ENCODE data around the gene EDC3. TPM values are rescaled to one million over a fixed set of nuclear protein-coding genes. Genes with fewer than 3 reads are reported as not detected.
"Not testable (repeated sequence)": the region's sequence is repeated elsewhere in the genome, so short reads cannot be mapped to it uniquely, and the experiment has no call there.

EDC3 gene
- polyA plus RNA-seq, 4 donors: 37.5 to 43.0 (median 40.6) TPM

GRCh38 chr15:74653426-74654102 lies 42.3 kb downstream of the EDC3 start:
- DNase-seq (ENCODE audit: low read depth in 4 of 4, low spot score in 2 of 4): no peak

GRCh38 chr15:74651242-74651741 lies 44.5 kb downstream of the EDC3 start:
- no peak for DNase-seq (ENCODE audit: low read depth in 4 of 4, low spot score in 2 of 4)

DNA sequence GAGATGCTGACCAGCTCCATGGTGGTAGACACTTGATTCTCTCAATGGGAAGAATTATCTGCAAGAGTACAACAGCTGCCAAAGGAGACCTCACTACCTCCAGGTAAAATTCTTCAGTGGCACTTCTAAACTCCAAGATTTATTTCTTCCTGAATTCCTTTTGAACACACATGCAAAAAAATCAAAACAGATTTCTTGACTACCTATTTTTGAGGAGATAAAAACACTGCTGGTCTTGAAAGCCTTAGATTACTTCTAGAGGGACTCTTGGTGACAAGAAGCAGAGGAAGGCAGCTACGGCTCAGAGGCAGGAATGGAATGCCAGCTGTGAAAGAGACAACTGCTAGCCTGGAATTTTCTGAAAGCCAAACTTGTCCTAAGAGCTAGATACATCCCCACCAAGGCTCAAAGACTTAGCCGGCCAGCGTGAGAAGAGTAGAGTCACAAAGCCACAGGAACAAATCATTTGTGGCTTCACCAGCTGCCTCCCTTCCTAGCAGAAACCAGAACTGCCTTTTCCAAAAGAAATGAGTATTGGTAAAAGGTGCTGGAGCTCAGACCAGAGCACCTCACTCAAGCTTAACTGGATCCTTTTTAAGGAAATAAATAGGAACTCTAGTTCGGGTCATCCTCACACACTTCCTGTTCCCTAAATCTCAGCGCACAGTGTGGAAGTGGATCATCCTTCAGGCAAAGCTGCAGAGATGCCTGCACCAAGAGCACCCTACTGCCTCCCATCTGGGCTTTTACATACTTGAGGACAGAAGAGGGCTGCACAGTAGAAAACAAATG lies 47.6 kb downstream of the EDC3 start:
- no peak for DNase-seq (ENCODE audit: low read depth in 4 of 4, low spot score in 2 of 4)

DNA sequence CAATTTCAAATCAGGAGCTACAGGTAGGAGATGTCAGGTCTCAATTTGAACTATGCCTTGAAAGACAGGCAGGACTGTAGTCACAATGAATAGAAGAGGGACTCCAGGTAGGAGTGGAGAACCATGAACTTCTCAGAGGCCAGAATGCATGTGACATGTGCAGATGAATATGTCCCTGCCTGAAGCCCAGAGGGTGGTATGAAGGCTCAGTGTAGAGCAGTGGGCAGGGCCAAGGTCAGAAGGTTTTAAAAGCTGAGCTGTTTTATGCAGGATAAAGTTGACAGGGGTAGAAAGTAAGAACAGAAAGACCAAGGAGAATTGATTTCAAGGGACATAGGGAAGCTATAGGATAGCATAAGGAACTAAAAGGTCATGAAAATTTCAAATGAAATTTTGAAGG lies 49.3 kb downstream of the EDC3 start:
- no peak for DNase-seq (ENCODE audit: low read depth in 4 of 4, low spot score in 2 of 4)

DNA sequence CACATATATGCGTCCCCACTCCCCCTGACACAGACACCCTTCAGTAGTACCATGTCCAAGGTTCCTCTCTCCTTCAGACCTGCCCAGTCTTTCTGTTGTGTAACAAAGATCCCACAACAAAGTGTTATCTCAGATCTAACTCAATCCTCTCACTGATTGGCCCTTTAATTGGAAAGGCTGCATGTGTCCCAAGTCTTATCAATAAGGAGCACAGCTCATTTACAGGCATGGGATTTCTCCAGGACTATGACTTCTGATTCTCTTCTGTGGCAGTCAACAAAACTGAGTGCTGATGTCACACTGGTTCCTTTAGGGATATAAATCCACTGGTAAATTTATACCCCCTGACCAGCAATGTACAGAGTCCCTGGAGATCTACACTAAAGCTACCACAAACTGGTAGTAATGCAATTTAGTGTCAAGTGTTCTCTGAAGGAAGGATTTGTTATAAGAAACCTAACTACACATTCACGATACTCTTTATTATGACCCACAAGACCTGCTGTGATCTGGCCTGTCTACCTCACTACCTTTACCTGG lies 52.1 kb downstream of the EDC3 start:
- no peak for DNase-seq (ENCODE audit: low read depth in 4 of 4, low spot score in 2 of 4)

GRCh38 chr15:74642734-74643664 lies 52.8 kb downstream of the EDC3 start:
- no peak for DNase-seq (ENCODE audit: low read depth in 4 of 4, low spot score in 2 of 4)

GRCh38 chr15:74642348-74642733 lies 53.5 kb downstream of the EDC3 start:
- DNase-seq (ENCODE audit: low read depth in 4 of 4, low spot score in 2 of 4): peak in 1 of 4 donors; percentile 25

DNA sequence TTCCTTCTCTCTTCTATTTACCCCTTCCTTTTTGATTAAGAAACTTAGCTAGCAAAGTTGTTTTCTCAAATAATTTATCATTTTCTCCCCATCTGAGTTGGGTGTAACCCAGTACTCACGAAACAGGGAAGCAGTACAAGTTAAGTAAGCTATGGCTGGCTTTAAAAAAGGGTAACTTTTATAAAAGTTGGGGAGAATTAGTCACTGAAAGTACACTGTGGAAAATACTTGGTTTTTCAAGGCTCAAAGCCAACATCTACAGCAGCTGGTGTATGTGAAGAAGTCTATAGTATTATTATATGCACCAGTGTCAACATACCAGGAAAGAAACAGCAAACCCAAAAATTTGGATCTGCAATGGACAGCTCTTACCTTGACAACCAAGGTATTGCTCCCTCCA lies 54.7 kb downstream of the EDC3 start:
- no peak for DNase-seq (ENCODE audit: low read depth in 4 of 4, low spot score in 2 of 4)

- no peak for DNase-seq (ENCODE audit: low read depth in 4 of 4, low spot score in 2 of 4)
Measured at GRCh38 chr15:74636984-74637383, 58.8 kb downstream of the EDC3 start.

DNA sequence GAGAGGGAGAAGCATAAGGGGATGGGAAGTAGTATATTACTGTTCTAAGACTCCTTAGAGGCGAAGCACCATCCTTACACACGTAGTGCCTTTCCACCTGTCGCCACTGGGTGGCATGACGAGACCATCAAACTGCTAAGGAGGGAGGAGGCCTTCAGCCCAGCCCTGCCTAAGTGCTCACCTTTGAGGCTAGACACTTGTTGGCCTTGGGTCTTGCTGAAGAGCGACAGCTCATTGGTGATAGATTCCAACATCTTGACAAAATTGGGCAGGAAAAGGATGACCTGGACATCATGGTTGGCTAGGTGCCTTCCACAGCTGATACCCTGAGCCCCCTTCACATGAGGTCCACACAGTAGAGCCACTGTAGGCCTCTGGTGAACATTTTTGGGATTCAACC lies 60.6 kb downstream of the EDC3 start:
- no peak for DNase-seq (ENCODE audit: low read depth in 4 of 4, low spot score in 2 of 4)

DNA sequence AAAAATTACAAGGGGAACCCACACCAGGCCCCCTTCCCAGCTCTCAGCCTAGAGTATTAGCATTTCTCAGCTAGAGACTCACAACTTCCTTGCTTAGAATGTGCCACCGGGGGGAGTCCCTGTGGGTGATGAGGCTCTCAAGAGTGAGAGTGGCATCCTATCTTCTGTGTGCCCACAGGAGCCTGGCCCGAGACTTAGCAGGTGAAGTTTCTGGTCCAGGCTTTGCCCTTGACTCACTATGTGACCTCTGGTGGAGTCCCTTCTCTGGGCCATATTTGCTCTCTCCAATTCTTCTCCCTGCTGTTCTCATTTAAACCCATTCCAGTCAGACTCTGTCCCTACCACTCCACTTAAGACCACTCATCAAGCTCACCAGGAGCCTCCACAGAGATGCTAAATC lies 62.0 kb downstream of the EDC3 start:
- DNase-seq (ENCODE audit: low read depth in 4 of 4, low spot score in 2 of 4): no peak

DNA sequence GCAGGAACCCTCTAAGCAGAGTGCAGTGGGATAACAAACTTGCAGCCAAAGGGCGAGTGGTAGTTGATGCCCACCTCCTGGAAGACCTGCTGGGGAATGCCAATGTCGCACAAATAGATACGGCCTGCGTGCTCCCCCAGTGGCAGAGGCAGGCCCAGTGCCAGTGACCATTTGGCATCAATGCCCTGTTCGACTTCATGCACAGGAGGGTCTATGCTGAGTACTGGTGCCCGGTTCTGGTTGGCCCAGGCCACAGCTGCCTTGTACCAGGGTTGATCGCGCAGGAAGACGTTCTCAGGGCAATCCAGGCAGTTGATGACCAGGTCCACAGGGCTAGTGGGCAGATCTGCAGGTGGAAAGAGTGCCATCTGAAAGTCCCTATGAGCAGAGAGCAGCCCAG lies 63.2 kb downstream of the EDC3 start:
- DNase-seq (ENCODE audit: low read depth in 4 of 4, low spot score in 2 of 4): no peak

DNA sequence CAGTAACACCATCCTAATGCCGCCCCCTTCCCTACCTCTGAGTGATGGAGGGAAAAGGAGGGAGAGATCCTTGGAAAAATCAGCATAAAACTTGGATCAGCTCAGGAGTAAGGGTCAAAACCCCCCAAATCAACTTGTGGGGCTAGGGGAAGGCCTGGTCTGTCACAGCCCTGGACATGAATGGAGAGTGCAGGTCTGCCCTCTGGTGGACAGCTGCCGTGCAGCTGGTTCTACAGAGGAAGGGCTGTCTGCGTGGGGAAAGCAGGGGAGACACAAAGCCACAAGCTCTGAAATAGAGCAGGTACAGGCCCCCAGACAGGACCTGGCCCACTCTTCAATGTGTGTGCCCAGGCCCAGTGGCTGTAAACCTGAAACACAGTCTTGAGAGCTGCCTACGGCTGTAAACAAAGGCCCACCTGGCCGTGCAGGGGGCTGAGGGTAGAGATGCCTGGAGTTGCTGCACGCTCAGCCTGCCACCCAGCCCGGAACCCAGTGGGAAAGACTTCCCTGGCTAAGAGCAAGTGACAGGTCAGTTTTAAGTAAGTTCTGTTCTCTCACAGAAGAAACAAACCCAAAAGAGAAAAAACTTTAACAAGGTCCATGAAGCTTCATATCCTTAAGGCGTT lies 63.8 kb downstream of the EDC3 start:
- no peak for DNase-seq (ENCODE audit: low read depth in 4 of 4, low spot score in 2 of 4)

DNA sequence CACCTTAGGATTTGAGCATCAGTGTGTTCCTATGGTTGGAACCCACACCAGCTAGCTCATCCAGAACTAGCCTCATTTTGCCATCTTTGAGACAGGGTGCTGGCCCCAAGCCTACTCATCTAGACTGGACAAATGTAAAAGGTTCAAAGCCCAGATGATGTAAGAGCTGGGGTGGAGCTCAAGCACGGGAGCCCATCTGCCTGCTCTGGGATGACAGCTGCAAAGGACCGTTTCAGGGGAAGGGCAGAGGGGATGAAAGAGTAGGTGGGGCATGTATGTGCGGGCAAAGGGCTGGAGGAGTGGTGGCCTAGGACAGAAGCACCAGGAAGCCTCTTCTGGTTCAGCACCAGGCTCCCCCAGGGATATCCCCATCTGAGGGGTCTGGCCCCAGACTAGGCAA lies 64.4 kb downstream of the EDC3 start:
- DNase-seq (ENCODE audit: low read depth in 4 of 4, low spot score in 2 of 4): no peak

DNA sequence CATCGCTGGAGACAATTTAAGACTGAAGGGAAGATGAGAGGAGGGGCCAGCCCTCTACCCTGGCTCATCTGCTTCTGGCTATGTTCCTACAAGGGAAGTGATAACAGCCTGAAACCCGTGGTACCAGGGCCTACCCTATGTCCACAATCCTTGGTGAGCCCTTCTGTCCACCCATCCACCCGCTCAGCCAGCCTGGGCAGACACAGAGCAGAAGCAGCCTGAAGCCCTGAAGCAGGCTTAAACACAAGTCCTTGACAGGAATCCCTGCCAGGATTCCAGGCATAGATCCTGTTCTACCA lies 64.8 kb downstream of the EDC3 start:
- no peak for DNase-seq (ENCODE audit: low read depth in 4 of 4, low spot score in 2 of 4)

DNA sequence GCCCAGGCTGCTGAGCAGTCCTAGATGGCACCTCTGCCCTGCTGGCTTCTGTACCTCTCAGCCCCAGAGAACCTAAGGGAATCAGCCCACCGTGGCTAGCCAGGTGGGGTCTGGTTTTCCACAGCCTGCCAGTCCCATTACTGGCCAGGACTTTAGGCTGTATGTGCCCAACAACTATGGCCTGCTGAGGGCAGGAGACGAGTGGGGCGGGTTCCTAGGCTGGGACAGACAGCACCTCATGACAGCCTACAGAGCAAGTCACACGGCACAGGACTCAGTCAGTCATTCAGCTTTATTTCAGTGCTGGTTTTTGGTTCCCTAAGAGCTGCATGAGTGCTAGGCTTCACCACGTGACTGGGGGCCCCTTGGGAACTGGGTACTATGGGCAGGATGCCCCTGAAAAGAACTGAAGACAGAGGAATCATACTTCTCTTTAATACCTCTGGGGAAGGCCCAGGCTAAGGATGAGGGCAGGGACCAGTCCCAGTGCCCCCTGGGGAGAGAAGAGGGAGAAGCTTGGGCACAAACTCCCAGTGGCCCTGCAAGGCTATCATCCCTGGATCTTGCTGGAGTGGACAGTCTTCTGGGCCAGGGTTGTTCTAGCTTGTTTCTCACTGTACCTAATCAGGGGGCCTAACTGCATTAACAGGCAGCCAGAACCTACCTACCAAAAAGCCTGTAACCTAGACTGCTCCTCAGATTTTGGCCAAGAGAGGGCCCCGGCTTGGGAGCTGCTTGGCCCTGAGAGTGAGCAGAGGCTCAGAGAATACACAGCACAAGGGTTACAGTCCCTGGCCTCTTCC lies 65.3 kb downstream of the EDC3 start:
- no peak for DNase-seq (ENCODE audit: low read depth in 4 of 4, low spot score in 2 of 4)

DNA sequence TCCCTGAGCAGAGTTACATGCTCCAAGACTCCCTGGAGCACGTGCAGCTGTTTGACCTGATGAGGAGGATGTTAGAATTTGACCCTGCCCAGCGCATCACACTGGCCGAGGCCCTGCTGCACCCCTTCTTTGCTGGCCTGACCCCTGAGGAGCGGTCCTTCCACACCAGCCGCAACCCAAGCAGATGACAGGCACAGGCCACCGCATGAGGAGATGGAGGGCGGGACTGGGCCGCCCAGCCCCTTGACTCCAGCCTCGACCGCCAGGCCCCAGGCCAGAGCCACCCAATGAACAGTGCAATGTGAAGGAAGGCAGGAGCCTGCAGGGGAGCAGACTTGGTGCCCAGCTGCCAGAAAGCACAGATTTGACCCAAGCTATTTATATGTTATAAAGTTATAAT lies 66.1 kb downstream of the EDC3 start:
- DNase-seq (ENCODE audit: low read depth in 4 of 4, low spot score in 2 of 4): not testable (repeated sequence)

DNA sequence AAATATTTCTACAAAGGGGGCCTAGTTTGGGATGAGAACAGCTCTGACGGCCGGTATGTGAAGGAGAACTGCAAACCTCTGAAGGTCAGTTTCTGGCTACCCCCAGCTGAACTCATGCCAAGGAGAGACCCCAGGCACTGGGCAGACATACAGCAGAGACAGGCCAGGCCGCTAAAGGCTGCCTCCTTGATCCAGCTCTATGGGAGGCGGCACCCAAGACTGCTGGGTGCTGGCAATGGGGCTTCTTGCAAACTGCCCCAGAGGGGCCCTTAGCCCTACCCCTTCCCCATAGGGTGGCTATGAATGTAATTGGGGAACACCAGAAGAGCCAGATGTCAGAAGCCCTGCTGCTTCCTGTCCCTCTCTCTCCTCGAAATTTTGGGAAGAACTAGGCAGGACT lies 66.9 kb downstream of the EDC3 start:
- no peak for DNase-seq (ENCODE audit: low read depth in 4 of 4, low spot score in 2 of 4)

GRCh38 chr15:74628199-74628598 lies 67.6 kb downstream of the EDC3 start:
- DNase-seq (ENCODE audit: low read depth in 4 of 4, low spot score in 2 of 4): no peak

DNA sequence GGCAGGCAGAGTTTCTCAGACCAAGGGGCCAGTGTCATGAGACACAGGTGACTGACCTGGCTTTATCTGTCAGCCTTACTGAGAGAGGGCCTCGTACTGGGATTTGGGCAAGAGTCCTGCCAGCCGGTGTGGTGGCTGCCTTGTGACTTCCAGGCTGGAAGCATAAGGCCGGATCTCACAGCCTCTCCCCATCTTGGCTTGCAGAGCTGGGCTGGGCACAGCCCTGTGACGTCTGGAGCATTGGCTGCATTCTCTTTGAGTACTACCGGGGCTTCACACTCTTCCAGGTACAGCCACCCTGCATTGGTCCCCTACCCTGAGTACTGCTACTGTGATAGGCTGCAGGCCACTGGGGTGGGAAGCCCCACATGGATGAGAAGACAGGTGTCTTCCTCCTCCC lies 68.1 kb downstream of the EDC3 start:
- DNase-seq (ENCODE audit: low read depth in 4 of 4, low spot score in 2 of 4): no peak

Measured in left renal cortex interstitium (tissue), 4 donors.